A673 (cell line): ENCODE measurements around the gene SEC16A. TPM values are rescaled to one million over a fixed set of nuclear protein-coding genes. Genes with fewer than 3 reads are reported as not detected.

Experiments used
- BruUV-seq: library from RNA; stranded (reverse); fragments of 400-500 nt; replicated peaks from 2 replicates; lab custom pipeline; 2021; lab: Mats Ljungman, UMichigan
- CTCF ChIA-PET: fragments of 300-600 bp; sonication (Branson Sonifier 250); formaldehyde crosslinking; loops from one replicate; lab custom pipeline; 2022; ENCODE audit warnings: antibody characterized with exemption; lab: Charles Lee
- POLR2A ChIA-PET: fragments of 300-600 bp; sonication (Branson Sonifier 250); formaldehyde crosslinking; loops from one replicate; lab custom pipeline; 2022; ENCODE audit warnings: antibody characterized with exemption; ENCODE audit not compliant: low non-redundant PET; lab: Charles Lee
- DNase-seq: peaks from one replicate; pipeline ENCODE4 v3.0.0-alpha.2; 2015; ENCODE audit warnings: low spot score
- H3K27ac ChIP-seq: fragments of 200-600 bp; sonication (generic); 2 replicates; pipeline ENCODE4 v1.5.1; 2016; ENCODE audit warnings: mixed run types, low read depth, mild to moderate bottlenecking, mixed read lengths, antibody characterized with exemption, low read length; ENCODE audit not compliant: poor library complexity, severe bottlenecking
- H3K27me3 ChIP-seq: fragments of 200-600 bp; sonication (generic); replicated peaks from 2 replicates; pipeline ENCODE4 v1.6.1; 2017; ENCODE audit warnings: mixed run types, low read depth, mild to moderate bottlenecking, mixed read lengths, antibody characterized with exemption, low read length; ENCODE audit not compliant: insufficient read depth, poor library complexity
- H3K36me3 ChIP-seq: fragments of 200-600 bp; sonication (generic); 2 replicates; pipeline ENCODE4 v1.6.1; 2016; ENCODE audit warnings: mixed run types, mild to moderate bottlenecking, mixed read lengths, antibody characterized with exemption, low read length; ENCODE audit not compliant: insufficient read depth, poor library complexity, severe bottlenecking
- H3K4me1 ChIP-seq: fragments of 200-600 bp; sonication (generic); 2 replicates; pipeline ENCODE4 v1.6.1; 2017; ENCODE audit warnings: mixed run types, mild to moderate bottlenecking, mixed read lengths, antibody characterized with exemption, low read length; ENCODE audit not compliant: insufficient read depth, poor library complexity, severe bottlenecking
- H3K4me3 ChIP-seq: fragments of 200-600 bp; sonication (generic); 2 replicates; pipeline ENCODE4 v1.5.1; 2016; ENCODE audit warnings: low read depth, mixed run types, mild to moderate bottlenecking, mixed read lengths, low read length; ENCODE audit not compliant: poor library complexity, severe bottlenecking
- H3K9me3 ChIP-seq: fragments of 200-600 bp; sonication (generic); 2 replicates; pipeline ENCODE4 v1.6.1; 2016; ENCODE audit warnings: mixed run types, low read depth, mild to moderate bottlenecking, mixed read lengths, antibody characterized with exemption, low read length; ENCODE audit not compliant: poor library complexity, severe bottlenecking
- CTCF ChIP-seq: fragments of 300-800, 200-600 bp; sonication (generic); conservative IDR thresholded peaks from 2 replicates; pipeline ENCODE4 v1.5.1; 2017; ENCODE audit warnings: low read depth, mild to moderate bottlenecking, antibody characterized with exemption, low read length, moderate library complexity, mixed read lengths
- EZH2 ChIP-seq: fragments of 200-600 bp; sonication (generic); IDR thresholded peaks from 2 replicates; pipeline ENCODE4 v1.6.1; 2017; ENCODE audit warnings: borderline replicate concordance, low read depth, mild to moderate bottlenecking, mixed read lengths, antibody characterized with exemption, low read length; ENCODE audit not compliant: poor library complexity, severe bottlenecking
- intact Hi-C: fragments of 100-400 bp; cut with micrococcal nuclease; formaldehyde crosslinking; loops from one replicate; pipeline ENCODE4 v1.10.0; 2022; ENCODE audit not compliant: unreplicated experiment
- total RNA-seq: library from RNA; stranded (reverse); gene quantifications from 2 replicates; pipeline ENCODE4 v1.2.3, GENCODE V29; 2021

The SEC16A gene
- total RNA-seq, 1 experiment from 2014 or later = 72.9 TPM

- DNase-seq = no peak
- Histone ChIP-seq H3K27ac (no peak overlapping the region), H3K4me1 (no peaks in the 10 kb centered on the region), H3K36me3 (peaks cover 90% of the 10 kb centered on the region), H3K9me3 (no peaks in the 10 kb centered on the region), H3K4me3 (no peak overlapping the region), H3K27me3 (no peaks in the 10 kb centered on the region)
- no TSS peak for BruUV-seq
- POLR2A ChIA-PET = no interaction called here
- TF ChIP-seq CTCF = no peak
- TF ChIP-seq EZH2 = no peak
- CTCF ChIA-PET = no interaction called here
- intact Hi-C loops = no loop called here
Observed at GRCh38 chr9:136470792-136471469, 11.9 kb downstream of the SEC16A start.

GRCh38 chr9:136470356-136470755 is 12.5 kb downstream of the SEC16A start:
- H3K36me3 ChIP-seq = peaks cover 90% of the 10 kb centered on the region
- BruUV-seq = no TSS peak
- TF ChIP-seq EZH2 (no peak), CTCF (no peak)
- no peaks in the 10 kb centered on the region for H3K27me3 ChIP-seq
- ChIA-PET CTCF (no interaction called here), POLR2A (no interaction called here)
- intact Hi-C loops = no loop called here
- H3K4me1 ChIP-seq = no peaks in the 10 kb centered on the region
- no peak overlapping the region for H3K4me3 ChIP-seq
- H3K9me3 ChIP-seq = no peaks in the 10 kb centered on the region
- DNase-seq = no peak
- H3K27ac ChIP-seq = no peak overlapping the region

GRCh38 chr9:136467766-136468165 is 15.1 kb downstream of the SEC16A start:
- POLR2A ChIA-PET = no interaction called here
- Histone ChIP-seq H3K4me1 (no peaks in the 10 kb centered on the region), H3K27me3 (no peaks in the 10 kb centered on the region), H3K9me3 (no peaks in the 10 kb centered on the region), H3K27ac (no peak overlapping the region), H3K36me3 (peaks cover 87% of the 10 kb centered on the region), H3K4me3 (no peak overlapping the region)
- TF ChIP-seq EZH2 = no peak
- no peak for DNase-seq
- intact Hi-C loops = no loop called here
- CTCF ChIA-PET = no interaction called here
- no TSS peak for BruUV-seq

GRCh38 chr9:136466155-136466541 is 16.7 kb downstream of the SEC16A start:
- Histone ChIP-seq H3K27ac (no peak overlapping the region), H3K36me3 (peaks cover 86% of the 10 kb centered on the region), H3K9me3 (no peaks in the 10 kb centered on the region), H3K4me3 (no peak overlapping the region), H3K4me1 (no peaks in the 10 kb centered on the region), H3K27me3 (no peaks in the 10 kb centered on the region)
- BruUV-seq = no TSS peak
- no peak for DNase-seq
- CTCF ChIA-PET = no interaction called here
- TF ChIP-seq EZH2 = no peak
- intact Hi-C loops = no loop called here
- POLR2A ChIA-PET = no interaction called here
